ENCODE results near the gene OSBP.

DNA sequence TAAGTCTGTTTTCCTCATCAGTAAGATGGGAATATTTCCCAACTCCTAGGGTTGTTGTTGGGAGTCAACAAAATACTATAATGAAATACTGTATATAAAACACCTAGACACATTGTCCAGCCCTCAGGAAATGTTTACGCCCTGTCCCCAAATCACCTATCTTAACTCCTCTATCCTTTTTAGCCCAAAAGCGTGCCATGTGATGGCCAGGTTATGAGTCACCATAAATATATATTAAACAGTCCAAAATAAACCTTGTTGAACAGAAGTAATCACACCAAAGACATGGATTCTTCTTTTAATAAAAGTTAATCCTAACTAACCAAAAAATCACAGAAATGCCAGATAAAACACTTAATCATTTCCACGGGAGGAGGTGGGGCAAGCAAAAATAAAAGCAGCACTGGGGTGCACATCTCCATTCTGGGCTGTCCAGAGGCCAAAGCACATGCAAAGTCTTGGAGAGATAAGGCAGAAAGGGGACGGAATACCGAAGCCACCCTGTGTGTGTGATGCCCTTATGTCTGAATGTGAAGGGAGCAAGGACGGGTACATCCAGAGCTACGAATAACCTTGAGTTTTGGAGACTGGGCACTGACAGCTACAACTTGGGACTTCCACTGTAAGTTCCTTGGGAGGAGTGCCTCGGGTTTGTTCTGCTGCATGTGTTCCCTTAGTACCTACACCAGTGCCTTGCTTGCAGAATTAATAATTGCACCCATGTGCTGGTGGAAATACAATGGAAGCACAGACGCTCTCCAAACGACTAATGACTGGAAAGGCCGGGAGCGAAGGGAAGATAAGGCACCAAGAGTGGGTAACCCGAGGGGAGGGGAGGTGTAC lies 1.1 kb downstream of the OSBP start:
- TF ChIP-seq, protein P1, sequence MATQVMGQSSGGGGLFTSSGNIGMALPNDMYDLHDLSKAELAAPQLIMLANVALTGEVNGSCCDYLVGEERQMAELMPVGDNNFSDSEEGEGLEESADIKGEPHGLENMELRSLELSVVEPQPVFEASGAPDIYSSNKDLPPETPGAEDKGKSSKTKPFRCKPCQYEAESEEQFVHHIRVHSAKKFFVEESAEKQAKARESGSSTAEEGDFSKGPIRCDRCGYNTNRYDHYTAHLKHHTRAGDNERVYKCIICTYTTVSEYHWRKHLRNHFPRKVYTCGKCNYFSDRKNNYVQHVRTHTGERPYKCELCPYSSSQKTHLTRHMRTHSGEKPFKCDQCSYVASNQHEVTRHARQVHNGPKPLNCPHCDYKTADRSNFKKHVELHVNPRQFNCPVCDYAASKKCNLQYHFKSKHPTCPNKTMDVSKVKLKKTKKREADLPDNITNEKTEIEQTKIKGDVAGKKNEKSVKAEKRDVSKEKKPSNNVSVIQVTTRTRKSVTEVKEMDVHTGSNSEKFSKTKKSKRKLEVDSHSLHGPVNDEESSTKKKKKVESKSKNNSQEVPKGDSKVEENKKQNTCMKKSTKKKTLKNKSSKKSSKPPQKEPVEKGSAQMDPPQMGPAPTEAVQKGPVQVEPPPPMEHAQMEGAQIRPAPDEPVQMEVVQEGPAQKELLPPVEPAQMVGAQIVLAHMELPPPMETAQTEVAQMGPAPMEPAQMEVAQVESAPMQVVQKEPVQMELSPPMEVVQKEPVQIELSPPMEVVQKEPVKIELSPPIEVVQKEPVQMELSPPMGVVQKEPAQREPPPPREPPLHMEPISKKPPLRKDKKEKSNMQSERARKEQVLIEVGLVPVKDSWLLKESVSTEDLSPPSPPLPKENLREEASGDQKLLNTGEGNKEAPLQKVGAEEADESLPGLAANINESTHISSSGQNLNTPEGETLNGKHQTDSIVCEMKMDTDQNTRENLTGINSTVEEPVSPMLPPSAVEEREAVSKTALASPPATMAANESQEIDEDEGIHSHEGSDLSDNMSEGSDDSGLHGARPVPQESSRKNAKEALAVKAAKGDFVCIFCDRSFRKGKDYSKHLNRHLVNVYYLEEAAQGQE (IDR thresholded peaks at IDR 0.05; ENCODE audit: insufficient replicate concordance, low read depth) = no peak
- TF ChIP-seq, protein P2, sequence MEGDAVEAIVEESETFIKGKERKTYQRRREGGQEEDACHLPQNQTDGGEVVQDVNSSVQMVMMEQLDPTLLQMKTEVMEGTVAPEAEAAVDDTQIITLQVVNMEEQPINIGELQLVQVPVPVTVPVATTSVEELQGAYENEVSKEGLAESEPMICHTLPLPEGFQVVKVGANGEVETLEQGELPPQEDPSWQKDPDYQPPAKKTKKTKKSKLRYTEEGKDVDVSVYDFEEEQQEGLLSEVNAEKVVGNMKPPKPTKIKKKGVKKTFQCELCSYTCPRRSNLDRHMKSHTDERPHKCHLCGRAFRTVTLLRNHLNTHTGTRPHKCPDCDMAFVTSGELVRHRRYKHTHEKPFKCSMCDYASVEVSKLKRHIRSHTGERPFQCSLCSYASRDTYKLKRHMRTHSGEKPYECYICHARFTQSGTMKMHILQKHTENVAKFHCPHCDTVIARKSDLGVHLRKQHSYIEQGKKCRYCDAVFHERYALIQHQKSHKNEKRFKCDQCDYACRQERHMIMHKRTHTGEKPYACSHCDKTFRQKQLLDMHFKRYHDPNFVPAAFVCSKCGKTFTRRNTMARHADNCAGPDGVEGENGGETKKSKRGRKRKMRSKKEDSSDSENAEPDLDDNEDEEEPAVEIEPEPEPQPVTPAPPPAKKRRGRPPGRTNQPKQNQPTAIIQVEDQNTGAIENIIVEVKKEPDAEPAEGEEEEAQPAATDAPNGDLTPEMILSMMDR (IDR thresholded peaks at IDR 0.05; ENCODE audit: insufficient read depth, low read length) = no peak
